Peyer's patch (tissue), 4 donors: ENCODE measurements around the gene SEMA3F.

Source experiments
- CTCF ChIP-seq, 6 experiments: fragments of 450-650 bp in 4 of 6; fragments of 200-600 bp in 2 of 6; sonication (generic) in 1 of 6; IDR thresholded peaks; one replicate each; pipeline ENCODE4 v1.5.1; 2017 to 2019; ENCODE audit warnings: antibody characterized with exemption in 6 of 6, mild to moderate bottlenecking in 3 of 6, moderate library complexity in 1 of 6
- POLR2A ChIP-seq, 2 donors: fragments of 450-650 bp; IDR thresholded peaks; one replicate each; pipeline ENCODE4 v1.5.1; 2017; ENCODE audit warnings: antibody characterized with exemption in 2 of 2, mild to moderate bottlenecking in 2 of 2, moderate library complexity in 2 of 2

- TF ChIP-seq CTCF (IDR thresholded peaks at IDR 0.05) (no peak), POLR2A (IDR thresholded peaks at IDR 0.05) (no peak)
Measured at GRCh38 chr3:50169232-50169832, 14.2 kb downstream of the SEMA3F start.
